Activated CD4-positive, CD25-positive, alpha-beta regulatory T cell treated with anti-CD3 and anti-CD28 coated beads, Interleukin-2, amount 50 U/mL, for 72 hours (primary cell): ENCODE results near the gene EDRF1.
"Not testable (repeated sequence)": the region's sequence is repeated elsewhere in the genome, so short reads cannot be mapped to it uniquely, and the experiment has no call there.

Experiments
- DNase-seq: peaks from one replicate; pipeline ENCODE4 v3.0.0; 2021

EDRF1 gene

GRCh38 chr10:125709553-125710474, 9.7 kb upstream of the EDRF1 start:
- no peak for DNase-seq

DNA sequence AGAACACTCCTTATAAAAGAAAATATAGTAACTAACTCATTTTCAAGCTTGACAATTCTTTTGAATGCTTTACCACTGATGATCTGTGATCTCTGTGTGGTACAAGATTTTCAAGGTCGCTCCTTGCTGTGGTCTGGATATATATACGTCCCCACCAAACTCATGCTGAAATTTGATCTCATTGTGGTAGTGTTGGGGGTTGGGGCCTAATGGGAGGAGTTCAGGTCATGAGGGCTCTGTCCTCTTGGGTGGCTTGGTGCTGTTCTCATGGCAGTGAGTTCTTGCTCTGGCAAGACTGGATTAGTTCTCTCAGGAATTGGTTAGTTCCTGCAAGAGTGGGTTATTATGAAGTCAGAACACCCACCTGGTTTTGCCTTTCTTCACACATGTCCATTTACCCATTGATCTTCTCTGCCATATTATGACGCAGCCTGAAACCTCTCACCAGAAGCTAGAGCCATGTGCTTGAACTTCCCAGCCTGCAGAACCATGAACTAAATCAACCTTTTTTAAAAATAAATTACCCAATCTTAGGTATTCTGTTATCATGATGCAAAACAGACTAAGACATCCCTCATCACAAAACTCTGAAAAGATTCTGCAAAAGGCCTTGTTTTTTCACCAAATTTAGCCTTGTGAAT, 8.3 kb upstream of the EDRF1 start:
- no peak for DNase-seq

GRCh38 chr10:125714728-125715127, 4.8 kb upstream of the EDRF1 start:
- DNase-seq = not testable (repeated sequence)

- DNase-seq = no peak
Observed at GRCh38 chr10:125720002-125720382, 483 bp downstream of the EDRF1 start.

GRCh38 chr10:125721035-125721434, 1.5 kb downstream of the EDRF1 start:
- DNase-seq = no peak

DNA sequence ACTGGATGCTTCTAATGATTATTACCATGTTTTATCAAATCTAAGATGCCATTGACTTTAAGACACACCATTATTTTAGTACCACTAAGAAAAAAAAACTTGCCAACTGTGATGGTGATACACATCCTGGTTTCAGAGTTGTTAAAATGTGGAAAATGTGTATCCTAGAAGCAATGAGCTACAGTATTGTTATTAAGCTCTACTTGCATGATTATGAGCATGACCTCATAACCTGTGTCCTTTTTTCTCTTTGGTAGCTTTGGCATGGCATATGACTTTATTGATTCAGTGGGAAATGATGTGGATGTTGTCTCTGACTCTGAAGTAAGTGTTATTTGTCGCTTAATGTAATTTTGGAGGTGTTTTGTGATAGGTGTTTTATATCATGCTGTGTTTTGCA, 3.3 kb downstream of the EDRF1 start:
- no peak for DNase-seq

- DNase-seq = no peak
Observed at GRCh38 chr10:125726914-125727313, 7.4 kb downstream of the EDRF1 start.

- DNase-seq = no peak
Observed at GRCh38 chr10:125727436-125727835, 7.9 kb downstream of the EDRF1 start.

DNA sequence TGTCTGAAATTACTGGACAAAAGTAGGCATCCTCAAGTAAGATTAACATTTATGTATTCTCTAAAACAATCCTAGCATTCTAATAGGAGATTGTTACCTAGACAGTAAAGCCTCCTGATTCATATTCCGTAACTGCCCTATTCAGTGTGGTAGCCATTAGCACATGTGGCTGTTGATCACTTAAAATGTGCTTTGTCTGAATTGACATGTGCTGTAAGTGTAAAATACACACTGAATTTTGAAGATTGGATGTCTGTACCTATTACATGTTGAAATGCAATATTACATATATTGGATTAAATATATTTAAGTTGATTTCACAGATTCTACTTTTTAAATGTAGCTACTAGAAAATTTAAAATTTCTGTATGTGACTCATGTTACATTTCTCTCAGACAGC, 14.6 kb downstream of the EDRF1 start:
- no peak for DNase-seq

DNA sequence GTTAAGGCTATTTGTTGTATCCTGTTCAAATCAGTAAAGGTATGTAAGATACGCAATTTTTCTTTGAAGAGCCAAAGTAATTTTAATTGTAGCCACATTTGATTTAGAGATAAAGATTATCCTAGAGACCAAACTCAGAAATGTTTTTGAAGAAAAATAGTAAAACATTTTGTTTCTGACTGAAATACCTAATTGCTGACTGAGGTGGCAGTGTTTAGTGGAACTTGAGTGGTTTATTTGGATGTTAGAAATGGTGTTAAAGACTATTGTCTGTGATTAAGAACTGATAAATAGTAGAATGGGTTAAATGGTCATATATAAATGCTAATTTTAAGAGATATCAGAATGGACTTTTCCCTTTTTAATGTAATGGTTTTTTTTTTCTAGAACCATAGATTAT, 15.3 kb downstream of the EDRF1 start:
- no peak for DNase-seq

GRCh38 chr10:125738206-125738605, 18.7 kb downstream of the EDRF1 start:
- no peak for DNase-seq

DNA sequence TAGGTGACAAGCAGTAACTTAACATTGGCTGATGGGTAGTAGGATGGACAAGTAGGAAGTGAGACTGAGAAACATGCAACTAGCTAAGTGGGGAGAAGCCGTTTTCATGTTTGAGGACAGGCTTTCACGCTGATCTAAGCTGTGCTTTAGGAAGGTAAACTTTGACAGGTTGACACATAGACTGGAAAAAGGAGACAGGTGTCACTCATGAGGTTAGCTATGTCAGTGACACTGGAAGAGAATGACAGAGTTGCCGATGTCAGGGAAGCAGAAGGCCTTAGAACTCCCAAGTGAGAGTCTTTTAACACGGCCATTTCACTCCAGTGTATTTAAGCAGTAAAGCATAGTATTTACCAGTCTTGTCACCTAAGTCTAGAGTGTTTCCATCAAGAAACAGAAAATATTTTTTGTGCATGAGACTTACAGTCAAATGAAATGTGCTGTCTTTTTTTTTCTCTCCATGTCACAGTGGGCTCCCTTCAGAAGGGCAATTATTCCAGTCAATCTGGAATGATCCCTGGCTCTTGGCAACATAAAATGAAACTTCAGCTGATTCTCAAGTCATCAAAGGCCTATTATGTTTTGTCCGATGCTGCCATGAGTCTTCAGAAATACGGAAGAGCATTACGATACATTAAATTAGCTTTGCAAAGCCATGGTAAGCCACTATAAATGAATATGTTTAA, 20.6 kb downstream of the EDRF1 start:
- no peak for DNase-seq

DNA sequence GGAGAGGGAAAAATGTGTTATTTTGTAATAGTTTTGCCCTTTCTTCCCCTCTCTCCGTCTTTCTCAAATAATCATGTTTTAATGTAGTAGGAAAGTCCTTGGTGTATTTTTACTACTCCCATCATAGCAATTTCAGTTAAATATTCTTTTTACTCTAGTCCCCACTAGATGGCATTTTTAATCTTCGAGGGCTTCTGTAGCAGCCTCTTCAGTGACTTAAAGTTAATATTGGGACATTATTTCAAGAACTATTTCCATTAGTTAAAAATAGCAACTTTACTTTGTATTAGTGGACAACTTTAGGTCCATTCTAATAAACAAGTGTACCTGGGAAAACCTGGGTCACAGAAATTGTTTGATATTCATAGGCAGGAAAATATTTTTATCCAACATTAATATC, 23.0 kb downstream of the EDRF1 start:
- no peak for DNase-seq

- no peak for DNase-seq
Observed at GRCh38 chr10:125744909-125745308, 25.4 kb downstream of the EDRF1 start.

DNA sequence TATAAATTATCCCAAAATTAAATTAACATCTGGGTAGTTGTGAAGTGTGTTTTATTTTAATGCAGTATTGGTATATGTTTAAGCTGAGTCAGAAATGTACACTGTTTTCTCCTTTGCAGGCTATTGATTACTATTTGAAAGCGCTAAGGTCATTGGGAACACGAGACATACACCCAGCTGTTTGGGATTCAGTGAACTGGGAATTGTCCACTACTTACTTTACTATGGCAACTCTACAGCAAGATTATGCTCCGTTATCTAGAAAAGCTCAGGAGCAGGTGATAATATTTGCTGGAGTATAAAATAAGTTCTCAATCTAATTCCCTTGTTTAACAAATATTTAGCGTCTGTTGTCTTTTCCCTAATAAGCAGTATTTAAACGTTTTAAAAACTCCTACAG, 27.9 kb downstream of the EDRF1 start:
- DNase-seq = no peak

DNA sequence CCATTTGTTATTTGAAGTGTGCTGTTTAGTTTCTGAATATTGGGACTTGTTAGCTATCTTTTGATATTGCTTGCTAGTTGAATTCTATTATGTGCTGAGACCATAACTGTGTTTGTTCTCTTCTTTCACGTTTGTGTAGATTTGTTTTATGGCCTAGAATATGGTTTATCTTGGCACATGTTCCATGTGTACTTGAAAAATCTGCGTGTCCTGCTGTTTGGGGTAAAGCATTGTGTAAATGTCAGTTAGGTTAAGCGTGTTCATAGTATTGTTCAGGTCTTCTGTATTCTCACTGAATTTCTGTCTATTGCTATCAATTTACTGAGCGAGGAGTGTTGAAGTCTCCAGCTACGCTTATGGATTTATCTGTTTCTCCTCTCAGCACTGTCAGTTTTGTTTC, 36.7 kb downstream of the EDRF1 start:
- no peak for DNase-seq

DNA sequence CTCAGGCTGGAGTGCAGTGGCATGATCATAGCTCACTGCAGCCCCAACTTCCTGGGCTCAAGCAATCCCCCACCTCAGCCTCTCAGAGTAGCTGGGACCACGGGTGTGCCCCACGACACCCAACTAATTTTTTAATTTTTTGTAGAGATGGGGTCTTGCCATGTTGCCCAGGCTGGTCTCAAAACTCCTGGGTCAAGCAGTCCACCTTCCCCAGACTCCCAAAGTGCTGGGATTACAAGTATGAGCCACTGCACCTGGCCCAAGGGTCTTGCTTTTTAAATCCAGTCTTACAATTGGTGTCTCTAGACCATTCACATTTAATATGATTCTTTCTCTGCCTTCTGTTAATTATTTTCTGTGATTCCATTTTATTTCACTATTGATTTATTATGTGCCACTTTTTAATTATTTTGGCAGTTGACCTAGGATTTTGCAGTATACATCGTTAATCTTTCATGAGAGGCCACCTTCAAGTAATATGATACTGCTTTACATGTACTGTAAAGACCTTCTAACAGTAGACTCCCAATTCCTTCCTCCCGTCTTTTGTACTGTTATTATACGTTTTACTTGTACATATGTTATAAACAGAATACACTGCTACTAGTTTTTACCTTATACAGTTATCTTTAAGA, 37.5 kb downstream of the EDRF1 start:
- DNase-seq = no peak

DNA sequence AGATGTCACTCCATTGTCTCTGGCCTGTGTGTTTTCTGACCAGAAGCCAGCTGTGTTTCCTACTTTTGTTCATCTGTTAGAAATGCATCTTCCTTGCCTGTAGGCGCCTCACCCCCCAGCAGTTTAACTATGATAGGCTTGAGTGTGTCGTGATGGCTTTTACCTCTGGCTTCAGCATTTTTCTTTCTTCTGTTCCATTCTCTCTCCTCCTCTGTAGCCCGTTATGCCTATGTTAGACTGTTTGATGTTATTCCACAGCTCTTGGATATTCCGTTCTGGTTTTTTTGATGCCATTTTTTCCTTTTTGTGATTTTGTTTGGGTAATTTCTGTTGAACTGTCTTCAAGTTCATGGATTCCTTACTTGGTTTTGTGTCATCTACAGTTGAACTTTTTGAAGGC, 38.2 kb downstream of the EDRF1 start:
- no peak for DNase-seq

- DNase-seq = no peak
Observed at GRCh38 chr10:125761961-125762360, 42.5 kb downstream of the EDRF1 start.

DNA sequence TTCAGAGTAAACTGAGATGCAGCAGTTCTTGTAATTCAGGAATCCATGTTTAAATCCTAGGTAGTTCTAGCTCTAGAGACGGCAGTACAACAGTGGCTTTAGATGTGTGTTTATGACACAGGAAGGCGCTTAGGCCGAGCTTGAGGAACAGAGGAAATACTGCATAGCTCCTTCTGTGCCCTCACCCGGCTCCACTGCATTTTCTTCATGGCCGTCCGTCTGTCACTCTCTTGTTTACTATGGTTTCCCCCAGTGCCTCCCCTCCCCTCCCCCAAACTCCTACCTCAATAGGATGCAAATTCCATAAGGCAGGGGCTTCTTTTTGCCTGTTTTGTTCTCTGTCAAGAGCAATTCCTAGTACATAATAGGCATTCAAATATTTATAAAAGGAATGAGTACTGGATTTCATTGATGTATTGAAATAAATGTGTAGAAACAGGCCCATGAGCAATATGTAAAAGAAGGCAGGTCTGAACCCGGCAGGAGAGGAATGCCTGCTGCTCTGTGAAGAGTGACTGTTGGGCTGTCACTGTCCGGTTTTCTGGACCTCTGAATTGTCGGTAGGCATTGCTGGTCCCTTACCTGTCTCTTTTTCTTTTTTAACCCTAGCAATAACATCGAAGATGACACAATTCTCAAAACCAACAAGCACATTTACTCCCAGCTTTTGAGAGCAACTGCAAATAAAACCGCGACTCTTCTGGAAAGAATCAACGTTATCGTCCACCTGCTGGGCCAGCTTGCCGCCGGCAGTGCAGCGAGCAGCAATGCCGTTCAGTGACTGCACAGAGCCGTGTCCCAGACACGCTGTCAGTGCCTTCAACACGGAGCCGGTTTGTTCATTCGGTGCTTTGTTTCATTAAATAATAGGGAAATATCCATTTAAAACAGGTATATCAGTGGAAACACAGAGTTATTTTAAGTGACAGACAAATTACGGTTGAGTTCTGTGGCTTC, 43.5 kb downstream of the EDRF1 start:
- no peak for DNase-seq

DNA sequence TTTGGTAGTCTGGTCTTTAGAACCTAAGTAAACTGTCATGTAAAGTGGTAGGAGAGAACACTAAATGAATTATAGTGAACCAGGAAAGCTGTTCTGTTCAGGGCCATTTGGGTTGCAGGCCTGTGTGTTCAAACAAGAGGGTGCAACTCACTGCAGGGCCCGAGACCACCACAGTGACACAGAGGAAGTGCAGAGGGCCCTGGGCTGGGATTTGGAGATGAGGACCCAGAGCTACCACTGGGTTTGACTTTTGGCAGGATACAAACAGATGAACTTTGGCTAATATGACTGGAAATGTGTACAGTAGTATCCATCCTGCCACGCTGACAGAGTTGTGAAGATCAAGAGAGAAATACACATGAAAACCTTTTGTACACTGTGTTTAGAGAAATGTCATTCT, 46.3 kb downstream of the EDRF1 start:
- no peak for DNase-seq

DNA sequence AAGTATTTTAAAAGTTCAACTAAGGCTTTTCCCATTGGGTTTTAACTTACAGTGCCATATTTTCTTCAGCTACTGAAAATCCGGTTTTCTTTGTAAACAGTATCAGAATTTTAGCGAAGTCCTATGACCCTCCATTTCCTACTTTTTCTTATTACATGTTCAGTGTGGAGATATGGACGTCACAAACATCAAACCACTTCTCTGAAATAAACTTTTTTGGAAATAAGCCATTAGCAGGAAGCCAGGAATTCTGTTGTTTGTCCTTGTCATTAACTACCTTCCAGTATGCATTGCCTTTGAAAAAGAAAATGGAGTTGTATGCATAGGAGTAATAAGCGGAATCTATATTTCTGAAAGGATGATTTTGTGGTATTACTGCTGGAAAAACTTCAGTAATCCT, 47.0 kb downstream of the EDRF1 start:
- no peak for DNase-seq
